A549 (cell line): ENCODE measurements around the gene LAMA3. TPM values are rescaled to one million over a fixed set of nuclear protein-coding genes. Genes with fewer than 3 reads are reported as not detected.

ENCODE experiments used
- ATAC-seq, 2 experiments: fragments of 200-7000 bp in 1 of 2; fragments of >200 bp in 1 of 2; cut with Nextera tagmentation in 1 of 2; cut with Tn5 transposase in 1 of 2; 3 replicates each; pipeline versions ENCODE4 v1.8.0 to v1.9.1; 2018 to 2020; ENCODE audit warnings: mild to moderate bottlenecking in 1 of 2, moderate library complexity in 1 of 2
- CTCF ChIA-PET: fragments of 300-600 bp; sonication (Branson Sonifier 250); formaldehyde crosslinking; extraction: SDS; loops from one replicate; lab custom pipeline; 2021; ENCODE audit warnings: antibody characterized with exemption, inconsistent platforms; lab: Yijun Ruan, JAX
- POLR2A ChIA-PET: fragments of 350-600 bp; formaldehyde crosslinking; extraction: SDS; loops from one replicate; lab custom pipeline; 2021; ENCODE audit warnings: antibody characterized with exemption, inconsistent platforms; lab: Yijun Ruan, JAX
- DNase-seq, 2 experiments: peaks; one replicate each; pipeline versions ENCODE4 v3.0.0 to v3.0.0-alpha.2; 2011 to 2016; ENCODE audit warnings: low read depth in 1 of 2, low spot score in 1 of 2
- FAIRE-seq: peaks from 2 replicates; lab custom pipeline; 2011; peaks lifted over from hg19 to GRCh38; lab: Jason Lieb, UNC
- H3K27ac ChIP-seq, 2 experiments: fragments of >200 bp; sonication (Bioruptor Twin); formaldehyde crosslinking; 3 replicates each; pipeline ENCODE4 v1.5.1; 2016 to 2017
- H3K4me1 ChIP-seq: fragments of >200 bp; sonication (Bioruptor Twin); formaldehyde crosslinking; 3 replicates; pipeline ENCODE4 v1.6.1; 2016
- H3K4me2 ChIP-seq: fragments of >200 bp; sonication (Bioruptor Twin); formaldehyde crosslinking; 3 replicates; pipeline ENCODE4 v1.6.1; 2016
- H3K4me3 ChIP-seq: fragments of >200 bp; sonication (Bioruptor Twin); formaldehyde crosslinking; 3 replicates; pipeline ENCODE4 v1.5.1; 2016
- H3K9me3 ChIP-seq: fragments of >200 bp; sonication (Bioruptor Twin); formaldehyde crosslinking; 3 replicates; pipeline ENCODE4 v1.6.1; 2016
- ATOH8 ChIP-seq: fragments of 250-450 bp; sonication (Bioruptor Pico); IDR thresholded peaks from 2 replicates; pipeline ENCODE4 v1.5.0; 2020; ENCODE audit warnings: low read depth, mild to moderate bottlenecking, moderate library complexity
- BCL3 ChIP-seq: fragments of >200 bp; sonication (Bioruptor Twin); formaldehyde crosslinking; IDR thresholded peaks from 3 replicates; pipeline ENCODE4 v1.6.1; 2016
- CBX8 ChIP-seq: fragments of 200-600 bp; sonication (generic); IDR thresholded peaks from 2 replicates; pipeline ENCODE4 v1.6.1; 2016
- CHD2 ChIP-seq: fragments of 150-350 bp; IDR thresholded peaks from 2 replicates; pipeline ENCODE4 v1.6.1; 2014; ENCODE audit warnings: low read length; ENCODE audit not compliant: partially characterized antibody
- CHD4 ChIP-seq: fragments of 200-600 bp; sonication (generic); IDR thresholded peaks from 2 replicates; pipeline ENCODE4 v1.6.1; 2016; ENCODE audit warnings: antibody characterized with exemption, mild to moderate bottlenecking, borderline replicate concordance
- CTCF ChIP-seq: fragments of >200 bp; sonication (Bioruptor Twin); formaldehyde crosslinking; IDR thresholded peaks from 3 replicates; pipeline ENCODE4 v1.5.1; 2016
- E2F6 ChIP-seq: IDR thresholded peaks from 2 replicates; pipeline ENCODE4 v1.6.1; 2012; ENCODE audit warnings: low read depth, borderline replicate concordance
- EHF ChIP-seq: fragments of 250-450 bp; sonication (Bioruptor Pico); IDR thresholded peaks from 2 replicates; pipeline ENCODE4 v1.5.0; 2020; ENCODE audit warnings: mild to moderate bottlenecking
- ELK1 ChIP-seq: fragments of 150-350 bp; IDR thresholded peaks from 2 replicates; pipeline ENCODE4 v1.6.1; 2014; ENCODE audit warnings: low read depth, mild to moderate bottlenecking, low read length
- EP300 ChIP-seq, 2 experiments: fragments of >200 bp; sonication (Bioruptor Twin); formaldehyde crosslinking; IDR thresholded peaks; 2 replicates in 1 of 2; 3 replicates in 1 of 2; pipeline ENCODE4 v1.6.1; 2016 to 2017
- ESRRA ChIP-seq: fragments of 150-350 bp; IDR thresholded peaks from 2 replicates; pipeline ENCODE4 v1.6.1; 2014; ENCODE audit warnings: mild to moderate bottlenecking, low read length, borderline replicate concordance
- FOSL2 ChIP-seq, 2 experiments: fragments of 450-650 bp in 1 of 2; fragments of >200 bp in 1 of 2; sonication (Bioruptor Twin) in 1 of 2; formaldehyde crosslinking; IDR thresholded peaks; 2 replicates each; pipeline versions ENCODE4 v1.5.0 to v1.6.1; 2016 to 2020; ENCODE audit warnings: mild to moderate bottlenecking in 1 of 2, moderate library complexity in 1 of 2
- HDAC2 ChIP-seq: fragments of 200-600 bp; sonication (generic); IDR thresholded peaks from 2 replicates; pipeline ENCODE4 v1.6.1; 2016
- HES2 ChIP-seq: fragments of >200 bp; sonication (Bioruptor Twin); formaldehyde crosslinking; IDR thresholded peaks from 2 replicates; pipeline ENCODE4 v1.6.1; 2016
- HMGXB4 ChIP-seq: fragments of 250-450 bp; sonication (Bioruptor Pico); IDR thresholded peaks from 2 replicates; pipeline ENCODE4 v1.5.0; 2021; ENCODE audit warnings: mild to moderate bottlenecking, moderate library complexity, borderline replicate concordance
- HOXB13 ChIP-seq: fragments of 250-450 bp; sonication (Bioruptor Pico); IDR thresholded peaks from 2 replicates; pipeline ENCODE4 v1.5.0; 2020; ENCODE audit warnings: low read depth, mild to moderate bottlenecking, moderate library complexity
- JUNB ChIP-seq: fragments of >200 bp; sonication (Bioruptor Twin); formaldehyde crosslinking; IDR thresholded peaks from 2 replicates; pipeline ENCODE4 v1.6.1; 2016
- KDM5A ChIP-seq: fragments of 200-600 bp; sonication (generic); IDR thresholded peaks from 2 replicates; pipeline ENCODE4 v1.6.1; 2016; ENCODE audit warnings: antibody characterized with exemption, mild to moderate bottlenecking
- MAX ChIP-seq: IDR thresholded peaks from 2 replicates; pipeline ENCODE4 v1.6.1; 2012
- MAZ ChIP-seq: fragments of 150-350 bp; IDR thresholded peaks from 2 replicates; pipeline ENCODE4 v1.6.1; 2014; ENCODE audit warnings: antibody characterized with exemption, low read depth, low read length, borderline replicate concordance
- MYC ChIP-seq: IDR thresholded peaks from 2 replicates; pipeline ENCODE4 v1.6.1; 2012; ENCODE audit warnings: mild to moderate bottlenecking, inconsistent platforms, low read length, improper control_type of control experiment, borderline replicate concordance
- NPAS2 ChIP-seq: fragments of 250-450 bp; sonication (Bioruptor Pico); IDR thresholded peaks from 2 replicates; pipeline ENCODE4 v1.8.0; 2022; ENCODE audit warnings: mild to moderate bottlenecking, moderate library complexity, borderline replicate concordance
- NR3C1 ChIP-seq: fragments of >200 bp; sonication (Bioruptor Twin); formaldehyde crosslinking; IDR thresholded peaks from 3 replicates; pipeline ENCODE4 v1.6.1; 2017
- RAD21 ChIP-seq, 2 experiments: fragments of >200 bp in 1 of 2; sonication (Bioruptor Twin) in 1 of 2; formaldehyde crosslinking in 1 of 2; IDR thresholded peaks in 1 of 2; conservative IDR thresholded peaks in 1 of 2; 2 replicates in 1 of 2; 3 replicates in 1 of 2; pipeline ENCODE4 v1.6.1; 2012 to 2018; ENCODE audit warnings: inconsistent platforms in 1 of 2
- RCOR1 ChIP-seq: fragments of 150-350 bp; IDR thresholded peaks from 2 replicates; pipeline ENCODE4 v1.6.1; 2014; ENCODE audit warnings: antibody characterized with exemption, low read length, low read depth
- RFX5 ChIP-seq: fragments of 450-650 bp; IDR thresholded peaks from 2 replicates; pipeline ENCODE4 v1.7.1; 2014; ENCODE audit warnings: antibody characterized with exemption, mild to moderate bottlenecking, moderate library complexity
- RNF2 ChIP-seq: fragments of 200-600 bp; sonication (generic); IDR thresholded peaks from 2 replicates; pipeline ENCODE4 v1.6.1; 2016; ENCODE audit warnings: low read depth, mild to moderate bottlenecking, antibody characterized with exemption, moderate library complexity, borderline replicate concordance
- SMC3 ChIP-seq: fragments of >200 bp; sonication (Bioruptor Twin); formaldehyde crosslinking; IDR thresholded peaks from 3 replicates; pipeline ENCODE4 v1.6.1; 2018; ENCODE audit warnings: inconsistent platforms
- ZC3H11A ChIP-seq: fragments of 450-650 bp; IDR thresholded peaks from 2 replicates; pipeline ENCODE4 v1.6.1; 2014; ENCODE audit warnings: antibody characterized with exemption, mild to moderate bottlenecking
- ZNF302 ChIP-seq: fragments of 250-450 bp; sonication (Bioruptor Pico); IDR thresholded peaks from 2 replicates; pipeline ENCODE4 v1.9.0; 2021; ENCODE audit warnings: inconsistent platforms, mild to moderate bottlenecking, moderate library complexity
- ZSCAN20 ChIP-seq: fragments of 250-450 bp; sonication (Bioruptor Pico); IDR thresholded peaks from 2 replicates; pipeline ENCODE4 v1.8.0; 2022; ENCODE audit warnings: mild to moderate bottlenecking, moderate library complexity
- WGBS: methylation state at CpG from one replicate; pipeline ENCODE4 v1.1.6; 2017; ENCODE audit errors: missing lambda C conversion rate; 5-methylcytosine and 5-hydroxymethylcytosine counted together
- polyA plus RNA-seq, 4 experiments: library from polyadenylated mRNA; depleted of rRNA in 3 of 4; stranded (reverse); fragments of >200 nt; fragmentation: RNase III in 1 of 4; extraction: RNeasy Plus Mini Kit Qiagen cat#74134 plus additional on column Dnase treatment in 1 of 4; gene quantifications; 2 replicates in 3 of 4; 3 replicates in 1 of 4; pipeline ENCODE4 v1.2.3, GENCODE V29; 2011 to 2017

Gene LAMA3
- polyA plus RNA-seq, 2 of the 4 experiments (the other 2 are of a cell fraction) = 18.2 to 31.0 TPM

GRCh38 chr18:23650968-23651927 lies 38.0 kb upstream of the LAMA3 start:
- ATAC-seq = peak; percentile 88 to 96
- FAIRE-seq = no peak
- H3K9me3 ChIP-seq = no peaks in the 10 kb centered on the region
- DNase-seq = peak; percentile 51 to 56
- CTCF ChIA-PET = interaction anchor here (0.9 to 5.3 kb wide), 5 partner anchors 10 to 63 kb away, joined by 3 to 28 read pairs (median 3); partner anchors contain the start of gene LAMA3
- peak overlapping the region; percentile 57 to 83 for H3K27ac ChIP-seq
- WGBS = 48% methylated on average over 6 of the region's 6 CpGs
- no peak overlapping the region for H3K4me3 ChIP-seq
- peaks cover 43% of the 10 kb centered on the region for H3K4me1 ChIP-seq
- POLR2A ChIA-PET = interaction anchor here (0.7 to 1.2 kb wide), 2 partner anchors 12 to 22 kb away, joined by 3 read pairs; no protein-coding TSS in a partner anchor
- peak overlapping the region; percentile 63 for H3K4me2 ChIP-seq
- no peak for TF ChIP-seq MYC
- TF ChIP-seq FOSL2 (IDR thresholded peaks at IDR 0.05) = peak; percentile 56
- TF ChIP-seq FOSL2 (CRISPR knock-in tag; IDR thresholded peaks at IDR 0.05) = peak; percentile 71
- no peak for TF ChIP-seq BCL3
- no peak for TF ChIP-seq E2F6
- TF ChIP-seq MAZ = no peak
- peak; percentile 18 to 43; a peak in 2 of 5 replicates for TF ChIP-seq EP300 (IDR thresholded peaks at IDR 0.05)
- TF ChIP-seq CHD4 = no peak
- no peak for TF ChIP-seq ATOH8 (CRISPR knock-in tag)
- TF ChIP-seq ZNF302 = no peak
- no peak; a peak in 1 of 5 replicates for TF ChIP-seq RAD21 (conservative IDR thresholded peaks at IDR 0.05 in 1 of 2, IDR thresholded peaks at IDR 0.05 in 1 of 2)
- no peak for TF ChIP-seq HMGXB4 (CRISPR knock-in tag)
- no peak for TF ChIP-seq ELK1
- TF ChIP-seq NR3C1 = no peak
- no peak for TF ChIP-seq CBX8
- 0 out of 2 replicates have a peak, but pooled peaks have one; percentile 17 for TF ChIP-seq HES2
- TF ChIP-seq ESRRA = no peak
- no peak for TF ChIP-seq EHF (CRISPR knock-in tag)
- TF ChIP-seq JUNB = peak; percentile 70
- TF ChIP-seq HDAC2 = no peak
- TF ChIP-seq ZSCAN20 (CRISPR knock-in tag) = no peak
- no peak for TF ChIP-seq RFX5
- no peak for TF ChIP-seq HOXB13 (CRISPR knock-in tag)
- no peak for TF ChIP-seq CTCF
- no peak for TF ChIP-seq SMC3
- no peak for TF ChIP-seq CHD2
- 0 out of 2 replicates have a peak, but pooled peaks have one; percentile 30 for TF ChIP-seq MAX
- TF ChIP-seq KDM5A = no peak
- no peak for TF ChIP-seq ZC3H11A
- TF ChIP-seq RCOR1 = no peak
- no peak for TF ChIP-seq NPAS2 (CRISPR knock-in tag)
- no peak for TF ChIP-seq RNF2
